Mammary epithelial cell (primary cell): ENCODE data around the gene RANBP9.

Source experiments
- CTCF ChIP-seq, 2 donors: IDR thresholded peaks in 1 of 2; conservative IDR thresholded peaks in 1 of 2; 2 replicates each; pipeline ENCODE4 v1.5.1; 2011 to 2012; ENCODE audit warnings: inconsistent platforms in 2 of 2, low read length in 2 of 2, mild to moderate bottlenecking in 2 of 2, control low read depth in 1 of 2, low read depth in 1 of 2; ENCODE audit not compliant: insufficient read depth in 1 of 2; ENCODE audit errors: extremely low read depth in 1 of 2
- EZH2 ChIP-seq: IDR thresholded peaks from 2 replicates; pipeline ENCODE4 v1.6.1; 2012; ENCODE audit warnings: low read length, inconsistent platforms, borderline replicate concordance

- TF ChIP-seq CTCF (conservative IDR thresholded peaks at IDR 0.05 in 1 of 2, IDR thresholded peaks at IDR 0.05 in 1 of 2; ENCODE audit: extremely low read depth in 1 of 2, insufficient read depth in 1 of 2, low read depth in 1 of 2, low read length in 2 of 2) (no peak), EZH2 (no peak)
These were observed 48.8 kb downstream of the RANBP9 start for GRCh38 chr6:13662651-13663334.
